ENCODE results near the gene ANKRD10. TPM values are rescaled to one million over a fixed set of nuclear protein-coding genes. Genes with fewer than 3 reads are reported as not detected.

Gene ANKRD10
- total and polyA plus RNA-seq, 2 donors from 2014 or later: 64.9 to 159 TPM

- Histone ChIP-seq H3K4me3 (ENCODE audit: low read length in 3 of 3) (no peak overlapping the region), H3K9me3 (ENCODE audit: control insufficient read depth in 2 of 3, insufficient read depth in 1 of 3, low read length in 3 of 3) (no peaks in the 10 kb centered on the region), H3K9ac (ENCODE audit: low read length in 3 of 3) (no peak overlapping the region), H3K27ac (ENCODE audit: low read depth in 2 of 2, low read length in 2 of 2) (no peak overlapping the region), H3K4me1 (ENCODE audit: control insufficient read depth in 2 of 3, insufficient read depth in 2 of 3, low read depth in 1 of 3, low read length in 3 of 3) (no peaks in the 10 kb centered on the region), H3K27me3 (ENCODE audit: control insufficient read depth, insufficient read depth, low read length) (no peaks in the 10 kb centered on the region), H3K36me3 (ENCODE audit: control insufficient read depth in 2 of 3, insufficient read depth in 3 of 3, low read length in 3 of 3) (no peaks in the 10 kb centered on the region)
- no peak for FAIRE-seq
- TF ChIP-seq CTCF (IDR thresholded peaks at IDR 0.05; ENCODE audit: borderline replicate concordance, extremely low read depth, insufficient read depth): no peak
- intact Hi-C loops (cut with DNase I): no loop called here
- no peak for DNase-seq
Observed at GRCh38 chr13:110863685-110864084, 51.2 kb downstream of the ANKRD10 start.

- DNase-seq (no peak), FAIRE-seq (peak; percentile 79)
- H3K9ac ChIP-seq (ENCODE audit: low read length in 3 of 3): no peak overlapping the region
- TF ChIP-seq CTCF (IDR thresholded peaks at IDR 0.05; ENCODE audit: borderline replicate concordance, extremely low read depth, insufficient read depth): no peak
- H3K4me3 ChIP-seq (ENCODE audit: low read length in 3 of 3): no peak overlapping the region
- H3K27ac ChIP-seq (ENCODE audit: low read depth in 2 of 2, low read length in 2 of 2): no peak overlapping the region
- intact Hi-C loops (cut with DNase I): no loop called here
- no peaks in the 10 kb centered on the region for H3K36me3 ChIP-seq (ENCODE audit: control insufficient read depth in 2 of 3, insufficient read depth in 3 of 3, low read length in 3 of 3)
- H3K27me3 ChIP-seq (ENCODE audit: control insufficient read depth, insufficient read depth, low read length): no peaks in the 10 kb centered on the region
- peaks cover 0 to 6% (median 0%) of the 10 kb centered on the region in 3 donors for H3K9me3 ChIP-seq (ENCODE audit: control insufficient read depth in 2 of 3, insufficient read depth in 1 of 3, low read length in 3 of 3)
- H3K4me1 ChIP-seq (ENCODE audit: control insufficient read depth in 2 of 3, insufficient read depth in 2 of 3, low read depth in 1 of 3, low read length in 3 of 3): no peaks in the 10 kb centered on the region
Observed at GRCh38 chr13:110860983-110861382, 53.9 kb downstream of the ANKRD10 start.

GRCh38 chr13:110856942-110857835 is 57.7 kb downstream of the ANKRD10 start:
- FAIRE-seq: no peak

More at GRCh38 chr13:110856942-110857835, 57.7 kb downstream of the ANKRD10 start:
- Histone ChIP-seq H3K27ac (ENCODE audit: low read depth in 2 of 2, low read length in 2 of 2) (no peak overlapping the region), H3K4me3 (ENCODE audit: low read length in 3 of 3) (no peak overlapping the region), H3K4me1 (ENCODE audit: control insufficient read depth in 2 of 3, insufficient read depth in 2 of 3, low read depth in 1 of 3, low read length in 3 of 3) (no peaks in the 10 kb centered on the region), H3K9ac (ENCODE audit: low read length in 3 of 3) (no peak overlapping the region), H3K36me3 (ENCODE audit: control insufficient read depth in 2 of 3, insufficient read depth in 3 of 3, low read length in 3 of 3) (no peaks in the 10 kb centered on the region), H3K27me3 (ENCODE audit: control insufficient read depth, insufficient read depth, low read length) (no peaks in the 10 kb centered on the region), H3K9me3 (ENCODE audit: control insufficient read depth in 2 of 3, insufficient read depth in 1 of 3, low read length in 3 of 3) (peaks cover 0 to 6% (median 0%) of the 10 kb centered on the region in 3 donors)
- TF ChIP-seq CTCF (IDR thresholded peaks at IDR 0.05; ENCODE audit: borderline replicate concordance, extremely low read depth, insufficient read depth): no peak
- intact Hi-C loops (cut with DNase I): no loop called here
- no peak for DNase-seq
